ENCODE results near the gene PACRG. TPM values are rescaled to one million over a fixed set of nuclear protein-coding genes. Genes with fewer than 3 reads are reported as not detected.

The PACRG gene
- total RNA-seq, 2 donors from 2014 or later, result 0.70 to 1.3 TPM

DNA sequence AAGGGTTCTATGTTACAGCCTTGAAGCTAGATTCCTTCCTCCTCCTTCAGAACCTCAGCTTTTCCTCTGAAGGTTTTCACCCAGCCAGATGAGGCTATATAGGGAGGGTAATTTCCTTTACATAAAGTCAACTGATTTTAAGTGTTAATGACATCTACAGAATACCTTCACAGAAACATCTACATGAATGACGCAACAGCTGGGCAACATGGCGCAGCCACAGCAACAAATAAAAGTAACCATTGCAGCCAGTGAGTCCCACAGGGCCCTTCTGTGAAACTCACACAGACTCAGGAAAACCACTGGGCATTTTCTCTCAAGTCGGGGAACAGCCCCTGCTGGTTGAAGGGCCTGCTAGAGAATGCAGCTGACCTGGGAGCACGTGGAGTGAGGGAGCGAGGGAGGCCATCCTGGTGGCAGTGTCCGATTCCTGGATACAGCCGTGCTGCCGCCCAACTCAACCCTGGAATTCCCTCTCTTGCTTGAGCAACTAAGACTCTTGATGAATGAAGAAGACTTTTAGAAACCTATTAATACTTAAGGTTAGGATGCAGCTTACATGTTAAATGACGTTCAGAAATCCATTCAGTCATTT is 176.4 kb downstream of the PACRG start:
- DNase-seq (no peak), ATAC-seq (no peak)
- intact Hi-C loops (cut with DNase I, micrococcal nuclease), result no loop called here

DNA sequence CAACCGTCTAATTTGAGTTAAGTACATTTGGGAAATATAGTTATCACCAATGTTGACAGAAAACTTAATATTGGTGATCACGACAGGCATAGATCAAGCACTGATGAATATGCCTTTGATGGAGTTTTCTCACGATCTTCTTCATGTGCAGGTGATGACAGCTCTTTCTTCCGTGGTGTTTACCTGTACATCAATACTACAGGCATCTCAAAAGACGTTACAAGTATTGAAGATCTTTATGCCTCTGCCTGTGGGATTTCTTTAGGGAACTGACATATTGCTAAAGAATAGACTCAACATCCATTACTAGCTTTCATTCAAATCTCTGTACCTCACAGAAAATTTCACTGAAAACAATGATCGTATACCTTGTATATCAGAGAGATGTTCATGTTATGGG is 178.7 kb downstream of the PACRG start:
- DNase-seq (no peak), ATAC-seq (no peak)
- intact Hi-C loops (cut with DNase I, micrococcal nuclease), result no loop called here

DNA sequence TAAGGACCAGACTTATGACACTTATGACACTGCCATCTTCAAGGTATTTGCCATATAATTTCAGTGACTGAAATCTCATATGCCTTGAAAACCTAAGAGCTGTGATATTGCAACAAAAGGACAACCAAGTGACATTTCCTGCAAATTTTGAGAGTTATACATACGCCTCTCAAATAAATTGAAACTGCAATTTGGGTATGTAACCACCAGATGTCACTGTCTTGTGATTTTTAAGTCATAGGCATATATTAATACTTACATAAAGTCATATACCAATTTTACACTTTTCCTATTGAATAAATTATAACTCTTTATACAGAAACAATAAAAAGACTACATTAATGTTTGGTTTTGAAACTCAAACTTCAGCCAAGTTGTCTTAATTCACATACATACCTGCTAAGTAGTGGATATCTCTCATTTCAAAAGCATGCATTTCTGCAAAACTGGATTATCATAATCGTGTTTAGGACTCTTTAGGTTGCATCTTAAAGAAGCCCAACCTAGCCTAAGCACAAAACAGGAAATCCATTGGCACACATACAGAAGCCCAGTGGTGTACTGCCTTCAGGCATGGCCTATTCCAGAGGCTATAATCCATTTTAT is 180.2 kb downstream of the PACRG start:
- DNase-seq (no peak), ATAC-seq (no peak)
- intact Hi-C loops (cut with DNase I, micrococcal nuclease), result no loop called here

DNA sequence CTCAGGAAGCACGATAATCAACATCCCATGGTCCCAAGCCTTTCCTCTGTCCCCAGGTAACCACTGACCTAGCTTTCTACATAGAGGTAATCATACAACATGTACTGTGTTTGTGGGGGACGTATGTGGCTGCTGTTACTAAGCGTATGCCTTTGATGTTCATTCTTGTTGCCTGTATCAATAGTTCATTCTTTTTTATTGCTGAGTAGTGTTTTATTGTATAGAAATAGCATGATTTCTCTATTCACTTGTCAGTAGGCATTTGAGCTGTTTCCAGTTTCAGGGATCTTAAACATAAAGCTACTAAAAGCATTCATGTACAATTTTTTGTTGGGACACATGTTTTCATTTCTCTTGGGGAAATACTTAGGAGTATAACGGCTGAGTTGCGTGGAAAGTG is 185.4 kb downstream of the PACRG start:
- ATAC-seq (no peak), DNase-seq (no peak)
- intact Hi-C loops (cut with DNase I, micrococcal nuclease), result no loop called here

DNA sequence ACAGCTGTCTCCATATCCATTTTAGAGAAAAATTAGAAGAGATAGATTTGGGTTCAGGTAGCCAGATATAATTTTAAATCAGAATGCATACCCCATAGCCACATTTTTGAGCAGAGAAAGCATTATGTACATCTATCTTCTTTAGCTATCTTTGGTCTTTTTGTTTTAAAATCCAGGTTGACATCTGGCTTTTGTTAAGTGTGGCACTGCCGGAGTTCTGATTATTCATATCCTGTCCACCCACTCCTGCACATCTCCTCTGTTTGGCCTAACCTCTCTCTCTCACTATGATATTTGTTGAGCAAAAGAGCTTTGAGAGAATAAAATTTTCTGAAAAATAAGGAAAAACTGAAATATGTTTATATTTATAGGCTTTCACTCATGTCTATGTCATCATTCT is 189.7 kb downstream of the PACRG start:
- DNase-seq (no peak), ATAC-seq (no peak)
- intact Hi-C loops (cut with DNase I, micrococcal nuclease), result no loop called here

DNA sequence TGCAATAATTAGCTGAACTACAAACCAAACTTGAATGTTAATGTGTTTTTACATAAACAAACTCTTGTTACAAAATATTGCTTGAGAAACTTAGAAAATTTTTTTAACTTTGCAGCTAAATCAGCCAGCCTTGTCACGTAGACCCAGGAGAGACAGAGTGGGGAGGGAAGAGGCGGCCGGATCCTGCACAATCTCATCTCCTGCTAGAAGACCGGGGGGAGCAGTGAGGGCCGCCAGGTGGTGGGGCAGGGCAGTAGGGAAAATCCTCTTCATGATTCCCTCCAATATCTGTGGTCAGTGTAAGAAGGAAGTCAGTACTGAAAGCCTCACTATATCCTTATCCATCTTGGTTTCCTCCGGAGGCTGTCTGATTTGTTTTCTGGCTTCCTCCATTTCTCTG is 193.3 kb downstream of the PACRG start:
- no peak for DNase-seq
- ATAC-seq, result no peak
- intact Hi-C loops (cut with DNase I, micrococcal nuclease), result no loop called here

DNA sequence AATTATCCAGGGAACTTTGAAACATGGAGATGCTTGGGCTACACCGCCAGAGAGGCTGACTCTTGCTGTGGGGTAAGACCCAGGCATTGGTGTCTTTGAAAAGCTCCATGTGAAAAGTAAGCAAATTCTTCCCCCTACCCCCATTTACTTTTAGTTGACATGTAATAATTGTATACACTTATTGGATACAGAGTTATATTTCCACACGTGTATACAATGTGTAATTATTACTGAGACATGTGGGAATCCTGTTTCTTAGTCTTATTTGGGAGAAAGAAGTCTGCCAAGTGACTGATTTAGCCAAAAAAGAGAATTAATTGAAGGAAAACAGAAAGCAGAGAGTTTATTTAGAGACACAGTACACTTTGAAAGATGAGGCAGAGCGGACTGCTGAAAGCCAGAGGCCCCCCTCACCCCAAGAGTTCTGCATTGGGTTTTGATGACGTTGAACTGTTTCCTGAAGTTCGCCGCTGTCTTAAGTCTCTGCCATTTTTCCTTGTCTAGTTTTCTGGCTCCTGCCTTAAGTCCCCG is 193.8 kb downstream of the PACRG start:
- ATAC-seq, result no peak
- DNase-seq, result no peak
- intact Hi-C loops (cut with DNase I, micrococcal nuclease), result no loop called here

DNA sequence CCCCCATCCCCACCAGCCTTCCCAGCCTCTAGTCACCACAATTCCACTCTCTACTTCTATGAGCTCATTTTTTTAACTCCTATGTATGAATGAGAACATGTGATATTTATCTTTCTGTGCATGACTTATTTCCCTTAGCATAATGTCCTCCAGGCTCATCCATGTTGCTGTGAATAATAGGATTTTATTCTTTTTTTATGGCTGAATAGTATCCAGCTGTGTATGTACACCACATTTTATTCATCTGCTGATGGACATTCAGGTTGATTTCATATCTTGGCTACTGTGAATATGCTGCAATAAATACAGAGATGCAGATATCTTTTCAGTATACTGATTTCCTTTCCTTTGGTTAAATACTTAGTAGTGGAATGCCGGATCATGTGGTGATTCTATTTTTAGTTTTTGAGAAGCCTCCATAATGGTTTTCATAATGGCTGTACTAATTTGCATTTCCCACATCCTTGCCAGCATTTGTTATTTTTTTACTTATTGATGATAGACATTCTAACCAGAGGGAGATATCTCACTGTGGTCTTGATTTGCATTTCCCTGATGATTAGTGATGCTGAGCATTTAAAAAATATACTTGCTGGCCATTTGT is 194.9 kb downstream of the PACRG start:
- ATAC-seq (no peak), DNase-seq (no peak)
- intact Hi-C loops (cut with DNase I, micrococcal nuclease), result no loop called here

DNA sequence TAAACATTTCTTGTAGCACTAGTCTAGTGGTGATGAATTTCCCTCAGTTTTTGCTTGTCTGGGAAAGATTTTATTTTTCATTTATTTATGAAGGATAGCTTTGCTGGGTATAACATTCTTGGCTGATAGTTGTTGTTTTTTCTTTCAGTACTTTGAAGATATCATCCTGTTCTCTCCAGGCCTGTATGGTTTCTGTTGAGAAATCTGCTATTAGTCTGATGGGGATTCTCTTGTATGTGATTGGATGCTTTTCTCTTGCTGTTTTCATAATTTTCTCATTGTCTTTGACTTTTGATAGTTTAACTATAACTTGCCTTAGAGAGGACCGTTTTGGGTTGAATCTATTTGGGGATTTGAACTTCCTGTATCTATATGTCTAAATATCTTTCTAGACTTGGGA is 207.1 kb downstream of the PACRG start:
- no peak for ATAC-seq

DNA sequence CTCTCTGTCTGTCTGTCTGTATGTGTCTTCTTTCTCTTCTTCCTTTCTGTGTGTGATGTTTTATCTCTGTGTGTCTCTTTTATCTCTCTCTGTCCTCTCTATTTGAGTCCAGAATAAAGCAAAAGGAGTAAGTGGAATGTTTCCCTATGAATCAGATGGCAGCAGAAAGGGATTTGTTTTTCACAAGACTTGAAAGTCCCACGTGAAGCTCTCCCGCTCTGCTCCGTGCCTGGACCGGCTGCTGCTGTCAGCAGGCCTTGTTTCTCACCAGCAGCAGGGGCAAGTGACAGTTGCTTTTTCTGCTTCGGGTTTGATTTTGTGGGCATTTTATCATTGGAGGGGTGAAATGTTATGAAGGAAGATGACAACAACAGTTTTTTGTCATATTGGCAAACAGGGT is 212.7 kb downstream of the PACRG start:
- ATAC-seq, result no peak

More for the DNA sequence above, 207.1 kb downstream of the PACRG start:
- intact Hi-C loops (cut with DNase I, micrococcal nuclease), result no loop called here
- DNase-seq, result no peak

DNA sequence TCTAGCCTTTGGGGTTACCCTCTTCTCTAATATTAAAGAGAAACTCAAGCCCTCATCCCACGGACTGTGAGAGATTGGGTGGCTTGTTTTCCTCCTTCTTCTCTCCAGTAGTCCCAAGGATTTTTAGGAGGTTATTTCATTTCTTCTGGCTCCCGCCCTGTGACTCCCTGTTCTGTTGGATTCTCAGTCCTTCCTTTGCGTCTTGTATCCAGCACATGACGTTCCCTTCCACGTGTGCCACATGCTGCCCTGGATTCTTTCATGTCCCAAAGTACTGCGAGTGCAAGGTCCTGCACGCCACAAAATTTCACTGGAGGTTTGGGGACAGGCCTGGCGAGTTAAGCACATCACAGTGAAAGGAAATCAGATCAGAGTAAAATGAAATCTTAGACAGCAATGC is 213.4 kb downstream of the PACRG start:
- intact Hi-C loops (cut with DNase I, micrococcal nuclease), result no loop called here
- DNase-seq, result no peak
- no peak for ATAC-seq

More for the DNA sequence above, 212.7 kb downstream of the PACRG start:
- intact Hi-C loops (cut with DNase I, micrococcal nuclease), result no loop called here
- no peak for DNase-seq

DNA sequence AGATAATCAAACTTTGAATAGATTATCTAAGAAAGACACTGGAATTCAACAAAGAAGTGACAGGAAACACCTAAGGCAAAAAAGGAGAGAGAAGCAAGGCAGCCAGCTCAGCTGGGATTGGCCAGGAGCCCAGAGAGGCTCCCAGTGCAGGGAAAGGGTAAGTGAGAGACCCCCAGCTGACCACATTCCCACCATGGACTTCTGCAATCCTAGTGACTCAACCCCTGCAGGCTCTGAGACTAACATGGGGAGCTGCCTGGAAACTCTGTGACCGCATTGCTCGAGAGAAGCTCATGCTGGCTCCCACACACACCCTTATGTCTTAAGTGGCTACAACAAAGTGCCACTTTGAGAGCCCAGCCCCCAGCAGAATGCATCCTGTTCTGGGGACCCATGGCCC is 215.1 kb downstream of the PACRG start:
- DNase-seq, result no peak
- intact Hi-C loops (cut with DNase I, micrococcal nuclease), result no loop called here
- no peak for ATAC-seq

DNA sequence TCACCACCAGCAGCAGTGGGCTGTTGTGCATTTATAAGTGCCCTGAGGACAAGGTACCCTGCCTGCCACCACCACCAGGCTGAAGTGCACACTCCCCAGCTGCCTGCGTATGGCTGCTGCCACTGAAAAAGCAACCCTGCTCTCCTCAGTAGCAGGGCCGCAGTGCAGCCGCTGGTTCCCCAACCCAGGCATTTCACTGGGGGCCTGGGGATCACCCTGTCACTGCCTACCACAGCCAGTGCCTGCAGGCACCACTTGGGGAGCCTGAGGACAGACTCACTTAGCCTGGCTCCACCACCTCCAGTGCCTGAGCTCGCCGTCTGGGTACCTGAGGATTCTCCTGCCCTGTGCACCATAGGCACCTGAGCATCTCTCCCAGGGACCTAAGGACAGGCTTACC is 215.6 kb downstream of the PACRG start:
- DNase-seq (no peak), ATAC-seq (no peak)
- intact Hi-C loops (cut with DNase I, micrococcal nuclease), result no loop called here

DNA sequence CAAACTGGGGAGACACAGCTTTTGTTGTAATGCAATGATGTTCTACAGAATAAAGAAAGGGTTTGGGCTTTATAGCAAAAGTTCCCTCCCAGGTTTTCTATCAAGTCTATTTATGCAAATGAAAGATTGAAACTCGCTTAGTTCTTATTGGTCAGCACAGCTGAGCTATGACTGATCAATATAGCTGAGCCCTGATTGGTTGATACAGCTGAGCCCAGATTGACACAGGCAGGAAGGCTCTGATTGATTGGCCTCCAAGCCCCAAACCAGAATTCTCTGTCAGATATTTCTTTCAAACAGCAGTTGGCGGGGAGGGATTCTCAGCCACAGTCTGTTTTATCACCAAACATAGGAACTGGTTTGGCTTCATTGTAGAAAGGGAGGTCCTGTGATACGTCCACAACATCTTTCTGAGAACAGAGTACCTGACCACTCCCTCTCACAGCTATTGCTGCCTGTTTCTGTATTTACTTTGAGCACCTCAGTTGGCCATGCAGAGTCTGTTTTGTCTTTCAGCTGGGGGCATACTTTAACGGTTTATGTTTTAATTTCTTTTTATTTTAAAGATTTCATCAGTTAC is 223.5 kb downstream of the PACRG start:
- DNase-seq (no peak), ATAC-seq (no peak)
- intact Hi-C loops (cut with DNase I, micrococcal nuclease), result no loop called here

DNA sequence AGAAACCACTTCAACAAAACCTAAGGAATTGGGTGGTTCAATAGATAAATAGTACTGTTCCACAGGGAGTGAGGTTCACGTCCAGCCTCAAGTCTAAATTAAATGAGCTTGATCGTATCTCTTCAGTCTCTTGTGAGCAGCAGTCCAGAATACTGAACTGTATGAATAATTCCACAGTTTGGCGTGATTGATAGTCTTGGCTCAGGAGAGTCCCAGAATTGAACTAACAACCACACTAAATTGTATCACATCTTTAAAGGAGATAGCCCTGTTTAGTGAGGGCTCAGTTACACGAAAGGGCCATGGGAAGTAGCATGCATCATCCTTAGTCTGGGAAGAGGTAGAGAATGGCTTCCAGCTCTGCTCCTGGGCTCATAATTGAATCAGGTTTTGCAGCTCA is 224.6 kb downstream of the PACRG start:
- DNase-seq (no peak), ATAC-seq (no peak)
- intact Hi-C loops (cut with DNase I, micrococcal nuclease), result no loop called here

DNA sequence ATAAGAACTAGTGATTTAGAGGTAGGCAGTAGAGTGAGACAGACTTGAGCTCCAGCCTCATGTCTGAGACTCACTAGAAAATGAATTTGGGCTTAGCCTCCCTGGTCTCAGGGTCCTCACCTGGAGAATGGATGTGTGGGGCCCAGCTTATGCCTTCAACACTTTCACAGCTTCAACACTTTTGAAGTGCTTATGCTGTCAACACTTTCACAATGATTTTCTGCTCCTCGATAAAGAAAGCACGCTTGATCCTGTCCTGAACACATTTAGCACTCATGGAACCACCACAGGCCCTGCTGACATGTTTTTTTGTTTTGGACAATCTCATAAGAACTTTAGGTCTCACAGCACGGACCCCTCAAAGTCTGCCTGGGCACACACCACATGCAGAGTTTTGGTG is 229.3 kb downstream of the PACRG start:
- DNase-seq (no peak), ATAC-seq (no peak)
- intact Hi-C loops (cut with DNase I, micrococcal nuclease), result no loop called here

DNA sequence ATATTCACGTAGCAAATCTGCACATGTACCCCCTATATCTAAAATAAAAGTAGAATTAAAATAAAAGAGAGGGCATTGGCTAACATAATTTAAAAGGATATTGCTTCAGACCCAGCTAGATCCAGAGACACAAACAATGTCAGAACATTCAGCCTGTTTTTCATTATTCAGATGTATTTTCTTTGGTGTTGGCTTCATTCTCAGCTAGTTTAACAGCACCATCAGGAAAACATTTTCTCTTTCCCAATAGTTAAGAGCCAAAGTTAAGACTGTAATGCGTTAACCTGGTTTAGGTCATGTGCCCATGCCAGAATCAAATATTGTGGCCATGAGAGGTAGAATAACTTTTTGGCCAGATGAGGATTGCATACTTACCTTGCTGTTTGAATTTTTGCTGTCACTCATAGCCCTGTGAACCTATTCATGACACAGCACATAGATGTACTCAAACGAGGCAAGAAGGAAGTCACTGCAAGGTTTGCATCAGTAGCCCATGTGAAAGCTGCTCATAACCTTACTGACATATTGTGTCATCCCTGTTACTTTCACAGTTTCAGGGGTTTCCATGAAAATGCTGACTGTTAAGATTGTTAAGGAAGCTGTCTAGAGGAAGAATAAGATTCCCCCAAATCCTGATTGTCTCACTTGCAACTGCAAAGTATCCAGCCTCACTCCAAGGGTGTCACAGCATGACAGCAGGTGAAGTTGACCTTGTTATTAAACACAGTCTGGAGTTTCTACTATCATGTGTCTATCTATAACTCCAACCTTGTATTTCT is 233.1 kb downstream of the PACRG start:
- DNase-seq (no peak), ATAC-seq (no peak)
- intact Hi-C loops (cut with DNase I, micrococcal nuclease), result no loop called here

DNA sequence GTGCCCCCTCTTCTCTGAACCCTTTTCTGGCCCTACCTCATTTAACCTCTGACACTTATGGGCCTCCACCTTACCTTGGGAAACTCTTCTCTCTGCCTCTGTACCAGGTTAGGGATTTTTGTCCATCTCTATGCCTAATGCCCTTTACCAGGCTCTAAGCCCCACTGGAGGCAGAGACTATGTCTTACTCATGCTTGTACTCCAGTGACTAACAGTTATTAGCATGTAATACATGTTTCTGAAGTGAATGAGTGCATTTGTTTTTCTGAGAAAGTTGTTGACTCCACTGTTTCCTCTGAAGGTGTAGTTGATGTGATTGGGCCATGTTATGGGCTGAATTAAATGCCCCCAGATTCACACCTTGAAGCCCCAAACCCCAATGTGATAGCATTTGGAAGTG is 234.3 kb downstream of the PACRG start:
- intact Hi-C loops (cut with DNase I, micrococcal nuclease), result no loop called here
- DNase-seq, result no peak
- ATAC-seq, result no peak

DNA sequence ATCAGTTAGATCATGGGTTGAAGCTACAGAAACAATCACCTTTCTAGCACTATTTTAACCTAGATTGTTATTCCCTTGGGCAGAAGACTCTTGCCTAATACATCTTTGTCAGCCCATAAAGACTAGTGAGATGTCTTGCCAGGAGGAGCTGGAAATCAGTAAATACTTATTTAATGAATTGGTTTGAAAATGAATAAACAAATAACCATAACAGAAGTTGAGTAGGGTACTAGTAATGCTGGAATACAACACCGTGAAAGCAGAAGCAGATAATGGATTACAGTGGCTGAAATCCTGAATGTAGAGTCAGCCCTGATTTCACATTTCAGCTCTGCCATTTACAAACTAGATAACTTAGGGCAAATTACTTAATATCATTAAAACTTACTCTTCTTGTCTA is 236.1 kb downstream of the PACRG start:
- ATAC-seq (no peak), DNase-seq (no peak)
- intact Hi-C loops (cut with DNase I, micrococcal nuclease), result no loop called here
